Stimulated activated CD4-positive, alpha-beta T cell treated with anti-CD3 and anti-CD28 coated beads, Interleukin-4, amount 100 ng/mL, for 4 hours (primary cell): ENCODE data around the gene PDXK.
A peak's percentile ranks its signal among the peaks of the same experiment; 100 is the strongest.
"Not testable (repeated sequence)": the region's sequence is repeated elsewhere in the genome, so short reads cannot be mapped to it uniquely, and the experiment has no call there.

Source experiments
- DNase-seq, 2 experiments: peaks; one replicate each; pipeline ENCODE4 v3.0.0-alpha.2; 2020

The PDXK gene

DNA sequence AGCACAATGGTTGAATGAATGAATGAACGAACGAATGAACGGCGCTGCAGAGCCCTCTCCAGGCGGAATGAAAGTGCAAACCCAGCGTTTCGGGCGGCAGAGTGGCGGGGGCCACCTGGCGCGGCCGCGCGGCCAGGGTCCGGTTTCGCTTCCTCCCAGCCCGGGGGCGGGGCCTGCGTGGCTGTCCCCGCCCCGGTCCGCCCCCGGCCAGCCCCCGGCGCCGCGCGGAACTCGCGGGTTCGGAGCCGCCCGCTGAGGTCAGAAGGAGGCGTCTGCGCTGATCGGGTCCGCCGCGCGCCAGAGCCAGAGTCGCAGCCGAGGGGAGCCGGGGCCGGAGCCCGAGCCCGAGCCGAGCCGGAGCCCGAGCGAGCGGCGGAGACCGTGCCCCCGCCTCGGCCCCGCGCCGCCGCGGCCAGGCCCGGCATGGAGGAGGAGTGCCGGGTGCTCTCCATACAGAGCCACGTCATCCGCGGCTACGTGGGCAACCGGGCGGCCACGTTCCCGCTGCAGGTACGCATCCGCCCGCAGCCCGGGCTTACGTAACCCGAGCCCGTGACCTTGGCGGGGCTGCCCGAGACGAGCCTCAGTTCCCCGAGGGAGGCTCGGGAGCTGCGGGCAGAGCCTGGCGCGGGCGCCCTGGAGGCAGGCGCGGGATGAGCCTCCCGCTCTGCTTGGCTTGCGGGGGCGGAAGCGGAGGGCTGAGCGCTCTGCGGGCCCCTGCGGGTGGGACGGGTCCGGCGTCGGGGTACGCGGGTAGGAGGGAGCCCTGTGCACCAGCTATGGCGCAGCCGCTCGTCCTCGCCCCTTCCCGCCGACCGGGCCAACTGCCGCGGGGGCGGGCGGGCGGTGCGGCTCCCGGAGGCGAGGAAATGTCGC is at the start of gene PDXK:
Gene PDXK (plus strand): TSS at position 258 of the 876 bp plus-strand sequence. CDS start 166 bp downstream, at position 424.
- peak; percentile 75 to 79 for DNase-seq

DNA sequence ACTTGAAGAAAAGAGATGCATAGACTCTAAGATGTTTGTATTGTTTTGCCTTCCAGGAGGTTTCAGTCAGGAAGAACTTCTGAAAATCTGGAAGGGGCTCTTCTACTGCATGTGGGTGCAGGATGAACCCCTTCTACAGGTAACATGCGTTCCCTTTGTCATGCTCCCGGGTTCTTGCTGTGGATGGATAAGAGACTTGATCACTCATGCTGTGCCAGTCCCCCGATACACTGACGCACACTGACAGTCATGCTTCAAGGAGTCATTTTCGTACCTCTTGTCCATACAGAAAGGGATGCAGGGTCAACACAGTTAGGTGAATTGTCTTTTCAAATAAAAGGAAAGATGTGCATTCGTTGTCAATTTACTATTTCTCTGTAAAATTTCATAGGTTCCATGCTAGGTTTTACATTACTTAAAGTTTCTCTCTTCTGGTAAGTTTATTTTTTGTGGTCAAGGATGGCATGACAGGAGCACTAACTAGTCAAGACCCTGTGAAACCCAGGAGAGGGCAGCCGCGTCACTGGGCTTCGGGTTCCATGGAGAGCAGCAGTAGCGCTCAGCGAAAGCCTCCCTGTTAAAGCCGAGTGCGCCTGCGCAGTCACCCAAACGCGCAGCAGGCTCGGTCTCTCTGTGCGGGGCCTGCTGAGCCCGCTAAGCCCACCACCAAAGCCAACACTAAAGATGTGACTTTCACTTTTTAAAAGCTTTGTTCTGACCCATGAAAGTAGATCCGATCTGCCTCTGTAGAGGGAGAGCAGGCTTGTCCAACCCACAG is 48.9 kb upstream of the PDXK start:
- DNase-seq = no peak

DNA sequence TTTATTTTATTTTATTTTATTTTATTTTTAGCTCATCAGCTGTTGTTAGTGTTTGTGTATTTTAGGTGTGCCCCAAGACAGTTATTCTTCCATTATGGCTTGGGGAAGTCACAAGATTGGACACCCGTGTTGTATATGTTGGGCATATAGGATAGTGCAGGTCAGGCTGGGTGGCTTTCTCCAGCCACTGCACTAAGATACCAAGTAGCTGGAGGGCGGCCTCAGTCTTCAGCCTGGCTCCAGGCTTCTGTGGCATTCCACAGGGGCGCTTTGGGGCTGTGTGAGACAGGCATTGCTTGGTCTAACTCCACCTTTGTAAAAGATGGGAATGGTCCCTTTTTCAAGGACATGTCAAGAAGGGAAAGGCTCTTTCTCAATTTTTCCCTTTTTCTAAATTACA is 43.1 kb upstream of the PDXK start:
- DNase-seq = no peak

DNA sequence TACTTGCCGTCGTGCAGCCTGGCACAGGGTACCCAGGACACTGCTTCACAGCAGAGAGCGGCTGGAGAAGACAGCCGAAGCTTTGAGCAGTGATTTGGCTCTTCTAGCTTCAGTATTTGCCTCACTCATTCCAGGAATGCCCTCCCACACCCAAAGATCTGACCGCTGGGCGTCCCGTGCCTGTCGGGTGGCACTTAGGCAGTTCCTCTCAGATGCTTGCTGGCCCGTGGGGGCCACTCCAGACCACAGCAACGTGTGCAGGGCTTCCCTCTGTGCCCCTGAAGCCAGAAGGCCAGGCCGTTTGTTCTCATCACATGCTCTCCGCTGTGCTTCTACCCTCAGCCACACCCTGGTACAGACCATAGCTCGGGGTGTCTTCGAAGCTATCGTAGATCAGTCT is 42.5 kb upstream of the PDXK start:
- no peak for DNase-seq

GRCh38 chr21:43679951-43680350 is 39.0 kb upstream of the PDXK start:
- no peak for DNase-seq

- DNase-seq = not testable (repeated sequence)
These were observed 38.5 kb upstream of the PDXK start for GRCh38 chr21:43680421-43680820.

GRCh38 chr21:43681650-43682049 is 37.3 kb upstream of the PDXK start:
- DNase-seq = no peak

GRCh38 chr21:43684424-43684823 is 34.5 kb upstream of the PDXK start:
- no peak for DNase-seq

DNA sequence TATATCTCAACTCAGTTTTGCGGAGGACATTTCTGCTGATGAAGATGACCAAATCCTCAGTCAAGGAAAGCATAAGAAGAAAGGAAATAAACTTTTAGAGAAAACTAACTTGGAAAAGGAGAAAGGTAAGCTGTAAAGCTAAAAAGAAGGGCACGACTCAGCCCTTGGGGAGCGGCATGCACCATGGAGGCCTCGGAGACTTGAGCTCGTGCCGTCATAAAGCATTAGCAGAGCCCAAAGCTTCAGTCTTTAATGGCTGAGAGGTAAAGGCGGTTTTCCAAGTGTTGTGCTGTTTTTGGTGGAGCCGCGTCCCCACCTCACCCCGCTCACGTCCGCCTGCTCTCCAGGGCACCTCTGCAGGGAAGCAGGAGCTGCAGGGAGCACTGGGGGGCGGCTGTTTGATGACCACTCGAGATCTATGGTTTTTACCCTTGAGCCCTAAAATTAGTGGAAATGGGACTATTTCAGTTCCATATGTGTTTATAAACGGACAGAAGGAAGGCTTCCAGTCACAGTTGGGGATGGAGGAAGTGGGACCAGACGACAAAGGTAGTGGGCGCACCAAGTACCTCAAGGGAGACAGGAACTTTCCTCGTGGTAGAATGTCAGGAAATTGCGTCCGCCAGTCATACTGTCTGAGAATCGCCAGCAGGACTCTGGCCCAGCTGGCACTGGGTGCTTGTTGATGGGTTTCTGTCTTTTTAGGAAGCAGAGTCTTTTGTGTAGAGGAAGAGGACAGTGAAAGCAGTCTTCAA is 31.9 kb upstream of the PDXK start:
- DNase-seq = no peak

DNA sequence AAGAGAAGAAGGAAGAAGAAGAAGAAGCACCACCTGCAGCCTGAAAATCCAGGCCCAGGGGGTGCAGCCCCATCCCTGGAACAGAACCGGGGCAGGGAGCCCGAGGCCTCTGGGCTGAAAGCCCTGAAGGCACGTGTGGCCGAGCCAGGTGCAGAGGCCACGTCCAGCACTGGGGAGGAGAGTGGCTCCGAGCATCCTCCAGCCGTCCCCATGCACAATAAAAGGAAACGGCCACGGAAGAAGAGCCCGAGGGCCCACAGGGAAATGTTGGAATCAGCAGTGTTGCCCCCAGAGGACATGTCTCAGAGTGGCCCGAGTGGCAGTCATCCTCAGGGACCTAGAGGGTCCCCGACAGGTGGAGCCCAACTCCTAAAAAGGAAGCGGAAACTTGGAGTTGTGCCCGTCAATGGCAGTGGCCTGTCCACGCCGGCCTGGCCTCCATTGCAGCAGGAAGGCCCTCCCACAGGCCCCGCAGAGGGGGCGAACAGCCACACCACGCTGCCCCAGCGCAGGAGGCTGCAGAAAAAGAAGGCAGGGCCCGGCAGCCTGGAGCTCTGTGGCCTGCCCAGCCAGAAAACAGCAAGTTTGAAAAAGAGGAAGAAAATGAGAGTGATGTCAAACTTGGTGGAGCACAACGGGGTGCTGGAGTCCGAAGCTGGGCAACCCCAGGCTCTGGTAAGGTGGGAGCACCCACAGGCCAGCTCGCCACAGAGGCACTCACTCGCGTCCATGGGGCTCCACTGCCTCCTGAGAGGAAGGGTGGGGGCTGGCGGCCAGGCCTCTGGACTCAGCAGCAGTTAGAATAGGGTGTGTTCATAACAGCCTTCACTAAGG is 31.1 kb upstream of the PDXK start:
- DNase-seq = no peak

- no peak for DNase-seq
These were observed 30.0 kb upstream of the PDXK start for GRCh38 chr21:43688906-43689305.

DNA sequence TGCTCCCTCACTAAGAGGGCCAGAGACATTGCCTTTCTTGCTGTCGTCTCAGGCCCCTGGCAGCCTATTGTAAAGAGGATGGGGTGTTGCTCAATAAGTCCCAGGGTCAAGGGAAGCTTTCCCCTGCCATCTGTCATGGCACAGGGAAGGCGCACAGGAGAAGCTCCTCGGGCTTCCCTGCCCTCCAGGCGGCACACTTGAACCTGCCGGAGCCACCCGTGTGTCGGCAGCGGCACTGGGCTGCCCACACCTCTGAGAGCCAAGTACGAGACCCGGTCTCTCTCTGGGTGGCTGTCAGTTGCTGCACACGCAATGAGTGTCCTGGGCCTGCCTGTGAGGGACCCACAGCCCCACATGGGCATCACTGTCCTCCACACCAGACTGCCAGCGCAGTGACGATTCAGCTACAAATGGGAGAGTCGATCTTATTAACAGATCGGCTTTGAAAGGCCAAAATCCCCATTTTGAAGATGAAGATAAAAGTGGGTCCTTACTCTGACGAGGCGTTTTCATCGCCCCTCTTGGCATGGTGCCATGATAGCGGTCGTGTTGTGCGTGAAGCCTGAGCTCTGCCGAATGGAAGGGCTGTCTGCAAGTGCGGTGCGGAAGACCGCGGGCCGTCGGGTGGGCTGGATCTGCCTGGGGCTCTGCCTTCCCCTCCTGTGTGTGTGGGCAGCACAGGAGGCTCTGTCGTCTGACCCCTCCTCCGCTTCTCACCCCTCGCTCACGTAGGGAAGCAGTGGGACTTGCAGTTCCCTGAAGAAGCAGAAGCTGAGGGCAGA is 29.2 kb upstream of the PDXK start:
- no peak for DNase-seq

- no peak for DNase-seq
These were observed 28.6 kb upstream of the PDXK start for GRCh38 chr21:43690346-43690745.

- DNase-seq = no peak
These were observed 27.7 kb upstream of the PDXK start for GRCh38 chr21:43691086-43691795.

- DNase-seq = no peak
These were observed 27.1 kb upstream of the PDXK start for GRCh38 chr21:43691801-43692200.

GRCh38 chr21:43692949-43693348 is 26.0 kb upstream of the PDXK start:
- no peak for DNase-seq

DNA sequence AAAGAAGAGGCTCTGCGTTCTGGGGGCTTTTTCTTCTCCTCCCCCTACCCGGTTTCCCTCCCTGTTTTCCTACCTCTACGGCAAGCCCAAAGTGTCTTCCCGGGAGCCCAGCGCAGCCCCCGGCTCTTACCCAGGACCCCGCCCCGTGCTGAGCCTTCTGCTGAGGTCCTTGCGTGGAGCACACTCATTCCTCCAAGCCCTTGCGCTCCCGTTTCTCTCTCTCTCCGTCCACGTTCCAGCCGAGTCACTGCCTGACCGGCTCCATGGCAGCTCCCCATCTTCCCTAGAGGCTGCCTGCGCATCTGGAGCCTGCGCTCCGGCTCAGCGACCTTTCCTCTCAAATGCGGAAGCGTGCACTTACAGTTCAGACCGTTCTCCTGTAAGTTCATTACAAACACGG is 24.9 kb upstream of the PDXK start:
- DNase-seq = no peak

DNA sequence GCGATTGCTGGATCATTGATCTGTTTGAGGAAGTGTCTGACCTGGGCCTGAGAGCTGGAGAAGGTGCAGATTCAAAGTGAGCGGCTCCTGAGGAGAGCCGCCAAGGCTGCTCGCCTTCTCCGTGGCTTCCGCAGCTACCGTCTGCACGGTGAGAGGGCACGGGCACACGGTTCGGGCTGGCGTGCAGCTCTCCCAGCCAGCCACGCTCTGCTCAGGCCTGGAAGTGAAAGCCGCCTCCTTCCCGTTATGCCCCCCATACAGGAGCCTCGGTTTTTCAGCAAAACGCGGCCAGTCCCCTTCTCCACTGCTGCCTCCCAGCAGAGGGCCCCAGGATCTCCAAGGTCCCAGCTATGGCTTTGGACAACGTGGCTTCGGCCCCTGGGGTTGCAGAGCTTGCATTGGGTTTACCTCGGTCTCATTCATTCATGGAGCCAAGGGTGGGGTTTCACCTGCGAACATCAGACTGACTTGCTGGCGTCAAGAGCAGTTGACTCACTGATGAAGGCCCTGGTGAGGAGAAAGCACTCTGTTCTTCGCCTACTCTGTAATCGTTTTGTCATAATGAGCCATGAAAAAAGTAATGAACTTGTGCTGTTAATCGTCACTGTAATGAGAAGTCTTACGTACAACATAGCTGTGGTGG is 24.4 kb upstream of the PDXK start:
- no peak for DNase-seq

- DNase-seq = no peak
These were observed 22.7 kb upstream of the PDXK start for GRCh38 chr21:43696214-43696613.
